CD4-positive, alpha-beta T cell treated with Interleukin-15 for 1 hour (primary cell): ENCODE measurements around the gene GSG1L.

Source experiments
- DNase-seq: peaks from one replicate; pipeline ENCODE4 v3.0.0-alpha.2; 2020

The GSG1L gene

GRCh38 chr16:27840311-27841060 is 223.0 kb downstream of the GSG1L start:
- DNase-seq, result no peak

GRCh38 chr16:27839419-27839818 is 224.1 kb downstream of the GSG1L start:
- DNase-seq, result no peak

GRCh38 chr16:27838536-27839175 is 224.9 kb downstream of the GSG1L start:
- DNase-seq, result no peak

- no peak for DNase-seq
These were observed 233.5 kb downstream of the GSG1L start for GRCh38 chr16:27829975-27830374.

- no peak for DNase-seq
These were observed 234.8 kb downstream of the GSG1L start for GRCh38 chr16:27828671-27829070.

GRCh38 chr16:27827765-27828164 is 235.7 kb downstream of the GSG1L start:
- no peak for DNase-seq

- no peak for DNase-seq
These were observed 236.6 kb downstream of the GSG1L start for GRCh38 chr16:27826893-27827289.

GRCh38 chr16:27826081-27826892 is 237.2 kb downstream of the GSG1L start:
- DNase-seq, result no peak

- DNase-seq, result no peak
These were observed 238.7 kb downstream of the GSG1L start for GRCh38 chr16:27824786-27825185.

- no peak for DNase-seq
These were observed 239.5 kb downstream of the GSG1L start for GRCh38 chr16:27824006-27824405.

- no peak for DNase-seq
These were observed 240.1 kb downstream of the GSG1L start for GRCh38 chr16:27823421-27823820.

- DNase-seq, result no peak
These were observed 240.5 kb downstream of the GSG1L start for GRCh38 chr16:27822996-27823395.

GRCh38 chr16:27822529-27822928 is 241.0 kb downstream of the GSG1L start:
- no peak for DNase-seq

- DNase-seq, result no peak
These were observed 242.7 kb downstream of the GSG1L start for GRCh38 chr16:27820646-27821345.

- DNase-seq, result no peak
These were observed 243.5 kb downstream of the GSG1L start for GRCh38 chr16:27819881-27820610.

- no peak for DNase-seq
These were observed 244.2 kb downstream of the GSG1L start for GRCh38 chr16:27819356-27819755.

- no peak for DNase-seq
These were observed 245.3 kb downstream of the GSG1L start for GRCh38 chr16:27818246-27818645.

GRCh38 chr16:27817038-27817437 is 246.5 kb downstream of the GSG1L start:
- no peak for DNase-seq

GRCh38 chr16:27816561-27816960 is 247.0 kb downstream of the GSG1L start:
- DNase-seq, result no peak

GRCh38 chr16:27813591-27813990 is 249.9 kb downstream of the GSG1L start:
- DNase-seq, result no peak

GRCh38 chr16:27811881-27812280 is 251.6 kb downstream of the GSG1L start:
- DNase-seq, result no peak

GRCh38 chr16:27806986-27807385 is 256.5 kb downstream of the GSG1L start:
- DNase-seq, result no peak
